ENCODE results near the gene CCDC59. TPM values are rescaled to one million over a fixed set of nuclear protein-coding genes. Genes with fewer than 3 reads are reported as not detected.

The CCDC59 gene
- total and polyA plus RNA-seq, 10 of the 15 experiments (the other 5 are each of a cell fraction or from before 2014, with no cell fraction given): 30.4 to 128 (median 84.0) TPM

DNA sequence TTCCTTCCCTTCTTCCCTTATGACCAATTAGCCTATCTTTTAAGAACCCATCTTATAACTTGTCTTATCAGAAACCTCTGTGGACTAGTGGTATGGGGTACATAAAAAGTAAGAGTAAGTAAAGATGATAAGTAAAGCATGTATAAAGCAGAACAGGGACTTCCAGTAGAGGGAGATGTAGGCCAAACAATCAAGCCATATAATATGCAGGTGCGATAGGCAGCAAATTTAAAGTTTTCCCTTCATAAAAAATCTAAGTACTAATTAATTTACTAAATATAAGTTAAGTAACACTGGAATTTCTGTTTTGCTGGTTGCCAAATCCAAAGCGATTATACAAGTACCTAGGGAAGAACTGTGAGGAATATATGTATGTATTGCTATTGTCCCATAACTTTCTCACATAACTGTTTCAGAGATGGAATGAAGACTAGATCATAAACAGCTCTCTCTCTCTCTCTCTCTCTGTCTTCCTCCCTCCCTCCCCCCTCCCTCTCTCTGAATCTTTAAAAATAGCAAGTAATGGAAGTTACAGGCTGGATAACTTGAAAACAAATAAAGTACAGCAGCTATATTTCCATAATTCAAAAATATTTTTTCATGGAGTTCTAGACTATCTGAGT lies 25.9 kb upstream of the CCDC59 start (continued):
- TF ChIP-seq, protein P1, sequence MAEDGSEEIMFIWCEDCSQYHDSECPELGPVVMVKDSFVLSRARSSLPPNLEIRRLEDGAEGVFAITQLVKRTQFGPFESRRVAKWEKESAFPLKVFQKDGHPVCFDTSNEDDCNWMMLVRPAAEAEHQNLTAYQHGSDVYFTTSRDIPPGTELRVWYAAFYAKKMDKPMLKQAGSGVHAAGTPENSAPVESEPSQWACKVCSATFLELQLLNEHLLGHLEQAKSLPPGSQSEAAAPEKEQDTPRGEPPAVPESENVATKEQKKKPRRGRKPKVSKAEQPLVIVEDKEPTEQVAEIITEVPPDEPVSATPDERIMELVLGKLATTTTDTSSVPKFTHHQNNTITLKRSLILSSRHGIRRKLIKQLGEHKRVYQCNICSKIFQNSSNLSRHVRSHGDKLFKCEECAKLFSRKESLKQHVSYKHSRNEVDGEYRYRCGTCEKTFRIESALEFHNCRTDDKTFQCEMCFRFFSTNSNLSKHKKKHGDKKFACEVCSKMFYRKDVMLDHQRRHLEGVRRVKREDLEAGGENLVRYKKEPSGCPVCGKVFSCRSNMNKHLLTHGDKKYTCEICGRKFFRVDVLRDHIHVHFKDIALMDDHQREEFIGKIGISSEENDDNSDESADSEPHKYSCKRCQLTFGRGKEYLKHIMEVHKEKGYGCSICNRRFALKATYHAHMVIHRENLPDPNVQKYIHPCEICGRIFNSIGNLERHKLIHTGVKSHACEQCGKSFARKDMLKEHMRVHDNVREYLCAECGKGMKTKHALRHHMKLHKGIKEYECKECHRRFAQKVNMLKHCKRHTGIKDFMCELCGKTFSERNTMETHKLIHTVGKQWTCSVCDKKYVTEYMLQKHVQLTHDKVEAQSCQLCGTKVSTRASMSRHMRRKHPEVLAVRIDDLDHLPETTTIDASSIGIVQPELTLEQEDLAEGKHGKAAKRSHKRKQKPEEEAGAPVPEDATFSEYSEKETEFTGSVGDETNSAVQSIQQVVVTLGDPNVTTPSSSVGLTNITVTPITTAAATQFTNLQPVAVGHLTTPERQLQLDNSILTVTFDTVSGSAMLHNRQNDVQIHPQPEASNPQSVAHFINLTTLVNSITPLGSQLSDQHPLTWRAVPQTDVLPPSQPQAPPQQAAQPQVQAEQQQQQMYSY (CRISPR knock-in tag; IDR thresholded peaks at IDR 0.05): no peak
- peak; percentile 64 for TF ChIP-seq RAD21 (IDR thresholded peaks at IDR 0.05; ENCODE audit: insufficient read depth, low read depth, low read length)
- TF ChIP-seq, protein P2, sequence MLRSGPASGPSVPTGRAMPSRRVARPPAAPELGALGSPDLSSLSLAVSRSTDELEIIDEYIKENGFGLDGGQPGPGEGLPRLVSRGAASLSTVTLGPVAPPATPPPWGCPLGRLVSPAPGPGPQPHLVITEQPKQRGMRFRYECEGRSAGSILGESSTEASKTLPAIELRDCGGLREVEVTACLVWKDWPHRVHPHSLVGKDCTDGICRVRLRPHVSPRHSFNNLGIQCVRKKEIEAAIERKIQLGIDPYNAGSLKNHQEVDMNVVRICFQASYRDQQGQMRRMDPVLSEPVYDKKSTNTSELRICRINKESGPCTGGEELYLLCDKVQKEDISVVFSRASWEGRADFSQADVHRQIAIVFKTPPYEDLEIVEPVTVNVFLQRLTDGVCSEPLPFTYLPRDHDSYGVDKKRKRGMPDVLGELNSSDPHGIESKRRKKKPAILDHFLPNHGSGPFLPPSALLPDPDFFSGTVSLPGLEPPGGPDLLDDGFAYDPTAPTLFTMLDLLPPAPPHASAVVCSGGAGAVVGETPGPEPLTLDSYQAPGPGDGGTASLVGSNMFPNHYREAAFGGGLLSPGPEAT (IDR thresholded peaks at IDR 0.05; ENCODE audit: low read depth): no peak

DNA sequence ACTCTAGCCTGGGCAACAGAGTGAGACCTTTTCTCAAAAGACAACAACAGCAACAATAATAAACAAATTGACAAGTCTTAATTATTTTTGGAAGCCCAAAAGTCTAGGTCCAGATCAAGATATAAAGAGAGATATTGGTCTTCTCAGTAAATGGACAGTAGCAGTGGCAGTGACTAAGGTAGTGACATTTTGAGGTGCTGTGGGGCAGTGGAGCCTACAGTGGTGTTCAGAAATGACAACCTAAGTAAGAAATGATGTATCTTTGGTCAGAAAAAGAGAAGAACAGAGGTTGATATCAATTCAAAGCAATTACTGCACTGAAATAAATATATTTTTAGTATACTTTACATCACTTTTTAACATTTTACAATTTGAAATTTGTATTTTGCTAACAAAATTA lies 20.8 kb upstream of the CCDC59 start:
- no peak overlapping the region for H2AFZ ChIP-seq (ENCODE audit: control insufficient read depth, low read depth, low read length)
- ChIA-PET POLR2A (no interaction called here), CTCF (no interaction called here), RAD21 (ENCODE audit: unreplicated experiment) (no interaction called here), SMC1A (ENCODE audit: uncharacterized antibody, unreplicated experiment) (interaction anchor here (1.2 to 1.4 kb wide), 2 partner anchors 9 to 12 kb away, joined by 4 to 6 read pairs; no protein-coding TSS in a partner anchor)
- in situ Hi-C loops (cut with MboI) (no loop called here), intact Hi-C loops (cut with micrococcal nuclease; ENCODE audit: unreplicated experiment) (no loop called here)
- no peak overlapping the region for H3K4me2 ChIP-seq (ENCODE audit: control insufficient read depth, insufficient read depth)
- H3K36me3 ChIP-seq (ENCODE audit: control insufficient read depth in 2 of 2, insufficient read depth in 2 of 2, low read length in 1 of 2): no peaks in the 10 kb centered on the region; a peak in 1 of 4 replicates
- no peaks in the 10 kb centered on the region for H3K79me2 ChIP-seq (ENCODE audit: control insufficient read depth, insufficient read depth, low read length)
- BruUV-seq (replicated peaks): no TSS peak
- H3K9ac ChIP-seq (ENCODE audit: control insufficient read depth, insufficient read depth, low read length): no peak overlapping the region
- no peaks in the 10 kb centered on the region for H4K20me1 ChIP-seq (ENCODE audit: control insufficient read depth, insufficient read depth)
- peak; percentile 71 for ATAC-seq
- no peaks in the 10 kb centered on the region for H3K4me1 ChIP-seq (ENCODE audit: control insufficient read depth, insufficient read depth, low read length)
- no peak for DNase-seq (ENCODE audit: low read depth, low spot score)
- peaks cover 2% of the 10 kb centered on the region; the same call in 1 of the 3 replicates for H3K9me3 ChIP-seq (replicated peaks; ENCODE audit: control insufficient read depth, insufficient read depth, low read length)
- H3K27ac ChIP-seq (ENCODE audit: control insufficient read depth, insufficient read depth): no peak overlapping the region
- no peak for FAIRE-seq
- H3K27me3 ChIP-seq (replicated peaks in 1 of 2; ENCODE audit: control insufficient read depth in 2 of 2, insufficient read depth in 2 of 2, low read length in 1 of 2): no peaks in the 10 kb centered on the region
- no peak overlapping the region for H3K4me3 ChIP-seq
- TF ChIP-seq FOXK2 (IDR thresholded peaks at IDR 0.05) (no peak), KAT2A (conservative IDR thresholded peaks at IDR 0.05; ENCODE audit: control insufficient read depth, low read depth, low read length) (no peak), POLR2AphosphoS5 (IDR thresholded peaks at IDR 0.05; ENCODE audit: low read length) (no peak), YBX1 (IDR thresholded peaks at IDR 0.05) (no peak), ESRRA (IDR thresholded peaks at IDR 0.05; ENCODE audit: low read length) (no peak), CREB1 (IDR thresholded peaks at IDR 0.05; ENCODE audit: low read depth) (no peak)
- TF ChIP-seq, protein P3, sequence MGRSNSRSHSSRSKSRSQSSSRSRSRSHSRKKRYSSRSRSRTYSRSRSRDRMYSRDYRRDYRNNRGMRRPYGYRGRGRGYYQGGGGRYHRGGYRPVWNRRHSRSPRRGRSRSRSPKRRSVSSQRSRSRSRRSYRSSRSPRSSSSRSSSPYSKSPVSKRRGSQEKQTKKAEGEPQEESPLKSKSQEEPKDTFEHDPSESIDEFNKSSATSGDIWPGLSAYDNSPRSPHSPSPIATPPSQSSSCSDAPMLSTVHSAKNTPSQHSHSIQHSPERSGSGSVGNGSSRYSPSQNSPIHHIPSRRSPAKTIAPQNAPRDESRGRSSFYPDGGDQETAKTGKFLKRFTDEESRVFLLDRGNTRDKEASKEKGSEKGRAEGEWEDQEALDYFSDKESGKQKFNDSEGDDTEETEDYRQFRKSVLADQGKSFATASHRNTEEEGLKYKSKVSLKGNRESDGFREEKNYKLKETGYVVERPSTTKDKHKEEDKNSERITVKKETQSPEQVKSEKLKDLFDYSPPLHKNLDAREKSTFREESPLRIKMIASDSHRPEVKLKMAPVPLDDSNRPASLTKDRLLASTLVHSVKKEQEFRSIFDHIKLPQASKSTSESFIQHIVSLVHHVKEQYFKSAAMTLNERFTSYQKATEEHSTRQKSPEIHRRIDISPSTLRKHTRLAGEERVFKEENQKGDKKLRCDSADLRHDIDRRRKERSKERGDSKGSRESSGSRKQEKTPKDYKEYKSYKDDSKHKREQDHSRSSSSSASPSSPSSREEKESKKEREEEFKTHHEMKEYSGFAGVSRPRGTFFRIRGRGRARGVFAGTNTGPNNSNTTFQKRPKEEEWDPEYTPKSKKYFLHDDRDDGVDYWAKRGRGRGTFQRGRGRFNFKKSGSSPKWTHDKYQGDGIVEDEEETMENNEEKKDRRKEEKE (IDR thresholded peaks at IDR 0.05): no peak
- TF ChIP-seq, protein P4, sequence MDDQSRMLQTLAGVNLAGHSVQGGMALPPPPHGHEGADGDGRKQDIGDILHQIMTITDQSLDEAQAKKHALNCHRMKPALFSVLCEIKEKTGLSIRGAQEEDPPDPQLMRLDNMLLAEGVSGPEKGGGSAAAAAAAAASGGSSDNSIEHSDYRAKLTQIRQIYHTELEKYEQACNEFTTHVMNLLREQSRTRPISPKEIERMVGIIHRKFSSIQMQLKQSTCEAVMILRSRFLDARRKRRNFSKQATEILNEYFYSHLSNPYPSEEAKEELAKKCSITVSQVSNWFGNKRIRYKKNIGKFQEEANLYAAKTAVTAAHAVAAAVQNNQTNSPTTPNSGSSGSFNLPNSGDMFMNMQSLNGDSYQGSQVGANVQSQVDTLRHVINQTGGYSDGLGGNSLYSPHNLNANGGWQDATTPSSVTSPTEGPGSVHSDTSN (IDR thresholded peaks at IDR 0.05; ENCODE audit: insufficient replicate concordance, low read depth, low read length): no peak

Data from GM12878 (cell line).